Measurements from ENCODE around the gene SORCS2.

The SORCS2 gene

GRCh38 chr4:7262134-7262533, 69.8 kb downstream of the SORCS2 start:
- H3K27ac Mint-ChIP-seq, result no peak overlapping the region
- no peak overlapping the region for H3K4me3 Mint-ChIP-seq

GRCh38 chr4:7263166-7263565, 70.8 kb downstream of the SORCS2 start:
- Mint-ChIP-seq H3K4me1 (no peaks in the 10 kb centered on the region), H3K4me3 (no peak overlapping the region), H3K36me3 (no peaks in the 10 kb centered on the region), H3K27ac (no peak overlapping the region), H3K9me3 (peaks cover 2% of the 10 kb centered on the region)
- no peak for DNase-seq (ENCODE audit: low spot score in 2 of 2)
- ATAC-seq, result no peak

More at GRCh38 chr4:7262134-7262533, 69.8 kb downstream of the SORCS2 start:
- H3K4me1 Mint-ChIP-seq, result no peaks in the 10 kb centered on the region
- peaks cover 2% of the 10 kb centered on the region for H3K9me3 Mint-ChIP-seq
- no peak for DNase-seq (ENCODE audit: low spot score in 2 of 2)
- ATAC-seq, result no peak
- no peaks in the 10 kb centered on the region for H3K36me3 Mint-ChIP-seq

GRCh38 chr4:7264694-7265093, 72.4 kb downstream of the SORCS2 start:
- ATAC-seq (peak; percentile 31), DNase-seq (ENCODE audit: low spot score in 2 of 2) (no peak)
- Mint-ChIP-seq H3K36me3 (no peaks in the 10 kb centered on the region), H3K4me3 (no peak overlapping the region), H3K27ac (no peak overlapping the region), H3K9me3 (peaks cover under 1% of the 10 kb centered on the region), H3K4me1 (no peaks in the 10 kb centered on the region)

GRCh38 chr4:7266525-7267292, 74.4 kb downstream of the SORCS2 start:
- ATAC-seq, result no peak
- no peaks in the 10 kb centered on the region for H3K9me3 Mint-ChIP-seq
- DNase-seq (ENCODE audit: low spot score in 2 of 2), result no peak
- no peak overlapping the region for H3K27ac Mint-ChIP-seq
- H3K4me3 Mint-ChIP-seq, result no peak overlapping the region
- H3K36me3 Mint-ChIP-seq, result no peaks in the 10 kb centered on the region
- H3K4me1 Mint-ChIP-seq, result no peaks in the 10 kb centered on the region

- H3K4me3 Mint-ChIP-seq, result no peak overlapping the region
- no peaks in the 10 kb centered on the region for H3K36me3 Mint-ChIP-seq
- no peak for DNase-seq (ENCODE audit: low spot score in 2 of 2)
- H3K4me1 Mint-ChIP-seq, result no peaks in the 10 kb centered on the region
- no peaks in the 10 kb centered on the region for H3K9me3 Mint-ChIP-seq
- ATAC-seq, result no peak
- no peak overlapping the region for H3K27ac Mint-ChIP-seq
Measured at GRCh38 chr4:7267829-7268228, 75.5 kb downstream of the SORCS2 start.

GRCh38 chr4:7268941-7269340, 76.6 kb downstream of the SORCS2 start:
- Mint-ChIP-seq H3K27ac (no peak overlapping the region), H3K9me3 (no peaks in the 10 kb centered on the region), H3K36me3 (no peaks in the 10 kb centered on the region), H3K4me3 (no peak overlapping the region), H3K4me1 (no peaks in the 10 kb centered on the region)
- no peak for DNase-seq (ENCODE audit: low spot score in 2 of 2)
- no peak for ATAC-seq

GRCh38 chr4:7270121-7270520, 77.8 kb downstream of the SORCS2 start:
- H3K36me3 Mint-ChIP-seq, result no peaks in the 10 kb centered on the region
- no peak overlapping the region for H3K4me3 Mint-ChIP-seq
- DNase-seq (ENCODE audit: low spot score in 2 of 2), result no peak

GRCh38 chr4:7272404-7272803, 80.1 kb downstream of the SORCS2 start:
- no peak for DNase-seq (ENCODE audit: low spot score in 2 of 2)
- no peaks in the 10 kb centered on the region for H3K36me3 Mint-ChIP-seq
- no peak for ATAC-seq
- no peak overlapping the region for H3K27ac Mint-ChIP-seq
- H3K4me3 Mint-ChIP-seq, result no peak overlapping the region
- H3K4me1 Mint-ChIP-seq, result no peaks in the 10 kb centered on the region
- H3K9me3 Mint-ChIP-seq, result no peaks in the 10 kb centered on the region

More at GRCh38 chr4:7270121-7270520, 77.8 kb downstream of the SORCS2 start:
- H3K27ac Mint-ChIP-seq, result no peak overlapping the region
- ATAC-seq, result no peak
- H3K9me3 Mint-ChIP-seq, result no peaks in the 10 kb centered on the region
- no peaks in the 10 kb centered on the region for H3K4me1 Mint-ChIP-seq

- Mint-ChIP-seq H3K4me3 (no peak overlapping the region), H3K27ac (no peak overlapping the region), H3K4me1 (no peaks in the 10 kb centered on the region), H3K9me3 (no peaks in the 10 kb centered on the region), H3K36me3 (no peaks in the 10 kb centered on the region)
- ATAC-seq, result no peak
- no peak for DNase-seq (ENCODE audit: low spot score in 2 of 2)
Measured at GRCh38 chr4:7273738-7274297, 81.5 kb downstream of the SORCS2 start.

- Mint-ChIP-seq H3K36me3 (no peaks in the 10 kb centered on the region), H3K27ac (no peak overlapping the region), H3K4me3 (no peak overlapping the region), H3K4me1 (no peaks in the 10 kb centered on the region), H3K9me3 (no peaks in the 10 kb centered on the region)
- ATAC-seq, result no peak
- DNase-seq (ENCODE audit: low spot score in 2 of 2), result no peak
Measured at GRCh38 chr4:7275067-7275466, 82.7 kb downstream of the SORCS2 start.

GRCh38 chr4:7275490-7276154, 83.3 kb downstream of the SORCS2 start:
- H3K9me3 Mint-ChIP-seq, result no peaks in the 10 kb centered on the region
- no peak overlapping the region for H3K27ac Mint-ChIP-seq
- H3K4me3 Mint-ChIP-seq, result no peak overlapping the region
- H3K4me1 Mint-ChIP-seq, result no peaks in the 10 kb centered on the region
- no peaks in the 10 kb centered on the region for H3K36me3 Mint-ChIP-seq
- ATAC-seq (no peak), DNase-seq (ENCODE audit: low spot score in 2 of 2) (no peak)

- no peak overlapping the region for H3K4me3 Mint-ChIP-seq
- no peaks in the 10 kb centered on the region for H3K36me3 Mint-ChIP-seq
- H3K4me1 Mint-ChIP-seq, result no peaks in the 10 kb centered on the region
- H3K27ac Mint-ChIP-seq, result no peak overlapping the region
- ATAC-seq (no peak), DNase-seq (ENCODE audit: low spot score in 2 of 2) (no peak)
- no peaks in the 10 kb centered on the region for H3K9me3 Mint-ChIP-seq
Measured at GRCh38 chr4:7276515-7276914, 84.2 kb downstream of the SORCS2 start.

GRCh38 chr4:7278071-7278765, 85.9 kb downstream of the SORCS2 start:
- H3K4me1 Mint-ChIP-seq, result no peaks in the 10 kb centered on the region
- ATAC-seq, result no peak
- no peak for DNase-seq (ENCODE audit: low spot score in 2 of 2)
- H3K27ac Mint-ChIP-seq, result no peak overlapping the region
- H3K9me3 Mint-ChIP-seq, result no peaks in the 10 kb centered on the region
- H3K4me3 Mint-ChIP-seq, result no peak overlapping the region
- no peaks in the 10 kb centered on the region for H3K36me3 Mint-ChIP-seq

- Mint-ChIP-seq H3K4me3 (no peak overlapping the region), H3K36me3 (no peaks in the 10 kb centered on the region), H3K4me1 (no peaks in the 10 kb centered on the region), H3K27ac (no peak overlapping the region), H3K9me3 (no peaks in the 10 kb centered on the region)
- DNase-seq (ENCODE audit: low spot score in 2 of 2) (no peak), ATAC-seq (no peak)
Measured at GRCh38 chr4:7278981-7279380, 86.6 kb downstream of the SORCS2 start.

GRCh38 chr4:7279902-7280301, 87.6 kb downstream of the SORCS2 start:
- no peak for ATAC-seq
- no peaks in the 10 kb centered on the region for H3K9me3 Mint-ChIP-seq
- no peak overlapping the region for H3K27ac Mint-ChIP-seq
- no peaks in the 10 kb centered on the region for H3K4me1 Mint-ChIP-seq
- no peaks in the 10 kb centered on the region for H3K36me3 Mint-ChIP-seq
- no peak overlapping the region for H3K4me3 Mint-ChIP-seq
- no peak for DNase-seq (ENCODE audit: low spot score in 2 of 2)
